Sigmoid colon (tissue), 7 donors: ENCODE data around the gene ARL4A. TPM values are rescaled to one million over a fixed set of nuclear protein-coding genes. Genes with fewer than 3 reads are reported as not detected.

Experiments
- polyA plus RNA-seq, 3 donors: library from polyadenylated mRNA; stranded (reverse); fragments of 200-250 nt; gene quantifications; one replicate each; pipeline ENCODE4 v1.2.3, GENCODE V29; 2013
- small RNA-seq, 3 donors: library from RNA; depleted of rRNA; stranded (forward); fragments of <200 nt; gene quantifications; one replicate each; pipeline ENCODE3, GENCODE V24; 2016
- total RNA-seq, 4 donors: library from RNA; depleted of rRNA; stranded (reverse); fragments of >200 nt; gene quantifications; one replicate each; pipeline ENCODE4 v1.1.0, GENCODE V29; 2016
- donor health status: healthy with polysubstance abuse.
- donor health status: Bipolar disorder and iron deficiency.
- donor health status: healthy.

ARL4A gene
- total and polyA plus RNA-seq, 7 donors: 33.2 to 124 (median 42.8) TPM

Small RNA genes within 50 kb of the gene (small RNA-seq; reads per million reads assigned to genes)
- 0 reads per million in 3 donors for gene RF00264

Other genes starting within 250 kb of the ARL4A start
- gene SCIN, start 116.9 kb upstream of the ARL4A start, total RNA-seq: 1 to 10 TPM in 1 of 4 donors, under 1 TPM in 3; 0.28 to 1.8 (median 0.72) TPM
- 10 to 100 TPM; 14.8 to 59.4 (median 54.1) TPM for gene SCIN, start 116.9 kb upstream of the ARL4A start, polyA plus RNA-seq